GM12878 (cell line): ENCODE results near the gene UQCC5. TPM values are rescaled to one million over a fixed set of nuclear protein-coding genes. Genes with fewer than 3 reads are reported as not detected.

Source experiments
- BACH1 ChIP-seq: fragments of 450-650 bp; IDR thresholded peaks from 2 replicates; pipeline ENCODE4 v1.6.1; 2017; ENCODE audit warnings: mild to moderate bottlenecking, borderline replicate concordance
- CBX5 ChIP-seq: sonication (generic); IDR thresholded peaks from 2 replicates; pipeline ENCODE4 v1.6.1; 2016; ENCODE audit warnings: low read depth, moderate library complexity, mild to moderate bottlenecking, inconsistent platforms
- IRF4 ChIP-seq: IDR thresholded peaks from 2 replicates; pipeline ENCODE4 v1.6.1; 2011; ENCODE audit warnings: low read depth, low read length
- LARP7 ChIP-seq: fragments of 450-650 bp; IDR thresholded peaks from 2 replicates; pipeline ENCODE4 v1.6.1; 2017; ENCODE audit warnings: mild to moderate bottlenecking
- NBN ChIP-seq: fragments of 450-650 bp; IDR thresholded peaks from 2 replicates; pipeline ENCODE4 v1.6.1; 2016
- NR2C1 ChIP-seq: fragments of 450-650 bp; IDR thresholded peaks from 2 replicates; pipeline ENCODE4 v1.6.1; 2017; ENCODE audit warnings: antibody characterized with exemption, mild to moderate bottlenecking, moderate library complexity
- NRF1 ChIP-seq: conservative IDR thresholded peaks from 2 replicates; pipeline ENCODE4 v1.6.1; 2011; ENCODE audit warnings: mild to moderate bottlenecking, low read depth, low read length, improper control_type of control experiment
- SMARCA5 ChIP-seq: fragments of 450-650 bp; IDR thresholded peaks from 2 replicates; pipeline ENCODE4 v1.6.1; 2017; ENCODE audit warnings: mild to moderate bottlenecking
- SP1 ChIP-seq: IDR thresholded peaks from one replicate; pipeline ENCODE4 v1.6.1; 2011; ENCODE audit warnings: low read depth, low read length
- TAF1 ChIP-seq: IDR thresholded peaks from 2 replicates; pipeline ENCODE4 v1.6.1; 2011; ENCODE audit warnings: mild to moderate bottlenecking, low read depth, low read length, borderline replicate concordance
- TBL1XR1 ChIP-seq: IDR thresholded peaks from 2 replicates; pipeline ENCODE4 v1.6.1; 2012; ENCODE audit warnings: low read depth, low read length, improper control_type of control experiment
- ZNF274 ChIP-seq: IDR thresholded peaks from one replicate; pipeline ENCODE4 v1.8.0; 2011; ENCODE audit not compliant: insufficient read length, insufficient read depth
- ZNF622 ChIP-seq: fragments of 450-650 bp; IDR thresholded peaks from 2 replicates; pipeline ENCODE4 v1.6.1; 2017; ENCODE audit warnings: mild to moderate bottlenecking, inconsistent platforms
- polyA plus RNA-seq, 11 experiments: library from polyadenylated mRNA; depleted of rRNA in 4 of 11; unstranded in 6 of 11; stranded (reverse) in 5 of 11; fragments of >200 nt; fragmentation: Nextera tagmentation in 4 of 11; fragmentation: Illumina TruSeq in 1 of 11; extraction: Ambion mirVana in 4 of 11; extraction: Trizol in 1 of 11; gene quantifications; 1 replicate in 1 of 11; 2 replicates in 10 of 11; pipeline versions ENCODE4 v1.2.1 to v1.2.3, GENCODE V29; 2011 to 2016; ENCODE audit warnings: inconsistent platforms in 2 of 11, missing spikeins in 2 of 11, low read depth in 1 of 11
- total RNA-seq, 4 experiments: library from RNA; depleted of rRNA in 3 of 4; stranded (reverse); fragments of >200 nt in 3 of 4; fragmentation: Illumina TruSeq in 1 of 4; extraction: Trizol in 1 of 4; gene quantifications; 2 replicates each; pipeline versions ENCODE4 v1.2.1 to v1.2.3, GENCODE V29; 2013 to 2021
- TF ChIP-seq, protein P1 (sequence below): fragments of 450-650 bp; IDR thresholded peaks from 2 replicates; pipeline ENCODE4 v1.6.1; 2016; ENCODE audit warnings: mild to moderate bottlenecking
- TF ChIP-seq, protein P2 (sequence below): IDR thresholded peaks from 2 replicates; pipeline ENCODE4 v1.6.1; 2012; ENCODE audit warnings: low read depth, low read length, improper control_type of control experiment
- TF ChIP-seq, protein P3 (sequence below): IDR thresholded peaks from 2 replicates; pipeline ENCODE4 v1.6.1; 2011; ENCODE audit warnings: borderline replicate concordance, low read depth, mild to moderate bottlenecking, moderate library complexity, low read length; ENCODE audit not compliant: insufficient read depth, poor library complexity, severe bottlenecking
- TF ChIP-seq, protein P4 (sequence below): fragments of 450-650 bp; conservative IDR thresholded peaks from 2 replicates; pipeline ENCODE4 v1.6.1; 2017; ENCODE audit warnings: mild to moderate bottlenecking, moderate library complexity
- TF ChIP-seq, protein P5 (sequence below): fragments of 450-650 bp; IDR thresholded peaks from 2 replicates; pipeline ENCODE4 v1.6.1; 2017; ENCODE audit warnings: borderline replicate concordance

Gene UQCC5
- total and polyA plus RNA-seq, 10 of the 15 experiments (the other 5 are each of a cell fraction or from before 2014, with no cell fraction given): 15.1 to 84.8 (median 28.0) TPM

DNA sequence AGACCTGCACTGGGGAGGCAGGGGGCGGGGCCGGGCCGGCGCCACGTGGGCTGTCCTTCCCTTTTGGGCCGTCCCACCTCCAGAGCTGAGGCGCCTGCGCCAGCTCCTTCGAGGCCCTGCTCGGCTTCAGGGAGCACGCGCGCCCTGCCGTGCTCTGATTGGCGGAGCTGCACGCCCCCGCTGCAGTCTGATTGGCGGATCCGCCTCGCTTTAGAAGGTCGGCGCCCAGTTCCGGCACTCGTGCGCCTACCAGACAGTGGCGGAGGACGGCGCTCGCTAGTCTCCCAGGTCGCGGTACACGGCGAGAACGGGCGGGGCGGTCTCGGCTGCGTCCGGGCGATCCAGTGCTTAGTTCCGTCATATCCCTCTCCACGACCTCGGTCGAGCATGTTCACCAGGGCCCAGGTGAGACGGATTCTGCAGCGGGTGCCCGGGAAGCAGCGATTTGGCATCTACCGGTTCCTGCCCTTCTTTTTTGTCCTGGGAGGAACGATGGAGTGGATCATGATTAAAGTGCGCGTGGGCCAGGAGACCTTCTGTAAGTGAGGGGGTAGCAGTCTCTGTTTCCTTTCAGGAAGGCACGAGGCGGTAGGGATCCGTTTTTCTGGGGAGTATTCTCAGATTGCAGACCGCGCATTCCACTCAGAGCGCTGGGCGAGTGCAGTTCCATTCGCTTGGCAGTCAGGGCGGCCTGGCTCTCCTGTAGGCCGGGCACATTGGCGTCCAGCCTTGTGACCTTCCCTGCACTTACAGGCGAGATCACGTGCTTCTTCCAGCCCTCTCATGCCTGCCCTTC, at the start of gene UQCC5 (continued):
- TF ChIP-seq, protein P1, sequence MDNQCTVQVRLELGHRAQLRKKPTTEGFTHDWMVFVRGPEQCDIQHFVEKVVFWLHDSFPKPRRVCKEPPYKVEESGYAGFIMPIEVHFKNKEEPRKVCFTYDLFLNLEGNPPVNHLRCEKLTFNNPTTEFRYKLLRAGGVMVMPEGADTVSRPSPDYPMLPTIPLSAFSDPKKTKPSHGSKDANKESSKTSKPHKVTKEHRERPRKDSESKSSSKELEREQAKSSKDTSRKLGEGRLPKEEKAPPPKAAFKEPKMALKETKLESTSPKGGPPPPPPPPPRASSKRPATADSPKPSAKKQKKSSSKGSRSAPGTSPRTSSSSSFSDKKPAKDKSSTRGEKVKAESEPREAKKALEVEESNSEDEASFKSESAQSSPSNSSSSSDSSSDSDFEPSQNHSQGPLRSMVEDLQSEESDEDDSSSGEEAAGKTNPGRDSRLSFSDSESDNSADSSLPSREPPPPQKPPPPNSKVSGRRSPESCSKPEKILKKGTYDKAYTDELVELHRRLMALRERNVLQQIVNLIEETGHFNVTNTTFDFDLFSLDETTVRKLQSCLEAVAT: peak; percentile 90
- TF ChIP-seq, protein P2, sequence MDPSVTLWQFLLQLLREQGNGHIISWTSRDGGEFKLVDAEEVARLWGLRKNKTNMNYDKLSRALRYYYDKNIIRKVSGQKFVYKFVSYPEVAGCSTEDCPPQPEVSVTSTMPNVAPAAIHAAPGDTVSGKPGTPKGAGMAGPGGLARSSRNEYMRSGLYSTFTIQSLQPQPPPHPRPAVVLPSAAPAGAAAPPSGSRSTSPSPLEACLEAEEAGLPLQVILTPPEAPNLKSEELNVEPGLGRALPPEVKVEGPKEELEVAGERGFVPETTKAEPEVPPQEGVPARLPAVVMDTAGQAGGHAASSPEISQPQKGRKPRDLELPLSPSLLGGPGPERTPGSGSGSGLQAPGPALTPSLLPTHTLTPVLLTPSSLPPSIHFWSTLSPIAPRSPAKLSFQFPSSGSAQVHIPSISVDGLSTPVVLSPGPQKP: peak; percentile 76; the same call in 1 of the 2 replicates
- TF ChIP-seq, protein P3, sequence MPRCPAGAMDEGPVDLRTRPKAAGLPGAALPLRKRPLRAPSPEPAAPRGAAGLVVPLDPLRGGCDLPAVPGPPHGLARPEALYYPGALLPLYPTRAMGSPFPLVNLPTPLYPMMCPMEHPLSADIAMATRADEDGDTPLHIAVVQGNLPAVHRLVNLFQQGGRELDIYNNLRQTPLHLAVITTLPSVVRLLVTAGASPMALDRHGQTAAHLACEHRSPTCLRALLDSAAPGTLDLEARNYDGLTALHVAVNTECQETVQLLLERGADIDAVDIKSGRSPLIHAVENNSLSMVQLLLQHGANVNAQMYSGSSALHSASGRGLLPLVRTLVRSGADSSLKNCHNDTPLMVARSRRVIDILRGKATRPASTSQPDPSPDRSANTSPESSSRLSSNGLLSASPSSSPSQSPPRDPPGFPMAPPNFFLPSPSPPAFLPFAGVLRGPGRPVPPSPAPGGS: peak; percentile 26
- TF ChIP-seq NRF1 (peak; percentile 95), BACH1 (peak; percentile 52; the same call in 1 of the 2 replicates), ZNF274 (no peak), LARP7 (0 out of 2 replicates have a peak, but pooled peaks have one; percentile 36), NR2C1 (no peak), ZNF622 (no peak), SP1 (peak; percentile 92), TAF1 (peak; percentile 95), SMARCA5 (0 out of 2 replicates have a peak, but pooled peaks have one; percentile 34), IRF4 (no peak), NBN (peak; percentile 82), CBX5 (no peak), TBL1XR1 (peak; percentile 53; the same call in 1 of the 2 replicates)
- TF ChIP-seq, protein P4, sequence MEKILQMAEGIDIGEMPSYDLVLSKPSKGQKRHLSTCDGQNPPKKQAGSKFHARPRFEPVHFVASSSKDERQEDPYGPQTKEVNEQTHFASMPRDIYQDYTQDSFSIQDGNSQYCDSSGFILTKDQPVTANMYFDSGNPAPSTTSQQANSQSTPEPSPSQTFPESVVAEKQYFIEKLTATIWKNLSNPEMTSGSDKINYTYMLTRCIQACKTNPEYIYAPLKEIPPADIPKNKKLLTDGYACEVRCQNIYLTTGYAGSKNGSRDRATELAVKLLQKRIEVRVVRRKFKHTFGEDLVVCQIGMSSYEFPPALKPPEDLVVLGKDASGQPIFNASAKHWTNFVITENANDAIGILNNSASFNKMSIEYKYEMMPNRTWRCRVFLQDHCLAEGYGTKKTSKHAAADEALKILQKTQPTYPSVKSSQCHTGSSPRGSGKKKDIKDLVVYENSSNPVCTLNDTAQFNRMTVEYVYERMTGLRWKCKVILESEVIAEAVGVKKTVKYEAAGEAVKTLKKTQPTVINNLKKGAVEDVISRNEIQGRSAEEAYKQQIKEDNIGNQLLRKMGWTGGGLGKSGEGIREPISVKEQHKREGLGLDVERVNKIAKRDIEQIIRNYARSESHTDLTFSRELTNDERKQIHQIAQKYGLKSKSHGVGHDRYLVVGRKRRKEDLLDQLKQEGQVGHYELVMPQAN: peak; percentile 84
- TF ChIP-seq, protein P5, sequence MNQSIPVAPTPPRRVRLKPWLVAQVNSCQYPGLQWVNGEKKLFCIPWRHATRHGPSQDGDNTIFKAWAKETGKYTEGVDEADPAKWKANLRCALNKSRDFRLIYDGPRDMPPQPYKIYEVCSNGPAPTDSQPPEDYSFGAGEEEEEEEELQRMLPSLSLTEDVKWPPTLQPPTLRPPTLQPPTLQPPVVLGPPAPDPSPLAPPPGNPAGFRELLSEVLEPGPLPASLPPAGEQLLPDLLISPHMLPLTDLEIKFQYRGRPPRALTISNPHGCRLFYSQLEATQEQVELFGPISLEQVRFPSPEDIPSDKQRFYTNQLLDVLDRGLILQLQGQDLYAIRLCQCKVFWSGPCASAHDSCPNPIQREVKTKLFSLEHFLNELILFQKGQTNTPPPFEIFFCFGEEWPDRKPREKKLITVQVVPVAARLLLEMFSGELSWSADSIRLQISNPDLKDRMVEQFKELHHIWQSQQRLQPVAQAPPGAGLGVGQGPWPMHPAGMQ: no peak
